PFSK-1 (cell line): Measurements from ENCODE around the gene DUS1L.
A peak's percentile ranks its signal among the peaks of the same experiment; 100 is the strongest.

Source experiments
- FOXP2 ChIP-seq: optimal IDR thresholded peaks from 2 replicates; pipeline ENCODE3; 2011; ENCODE audit warnings: borderline replicate concordance, control low read depth, inconsistent platforms; ENCODE audit not compliant: insufficient read depth; ENCODE audit errors: extremely low read length, extremely low read depth
- POLR2AphosphoS5 ChIP-seq: IDR thresholded peaks from 2 replicates; pipeline ENCODE4 v1.6.1; 2012; ENCODE audit warnings: low read depth, mild to moderate bottlenecking, control low read depth, low read length, moderate library complexity
- TF ChIP-seq, protein P1 (sequence below), 2 experiments: IDR thresholded peaks; 2 replicates each; pipeline versions ENCODE4 v1.6.1 to v1.8.0; 2011 to 2012; ENCODE audit warnings: low read depth in 2 of 2, low read length in 2 of 2, control low read depth in 1 of 2, inconsistent platforms in 1 of 2, mild to moderate bottlenecking in 1 of 2, moderate library complexity in 1 of 2; ENCODE audit not compliant: insufficient read depth in 1 of 2

DNA sequence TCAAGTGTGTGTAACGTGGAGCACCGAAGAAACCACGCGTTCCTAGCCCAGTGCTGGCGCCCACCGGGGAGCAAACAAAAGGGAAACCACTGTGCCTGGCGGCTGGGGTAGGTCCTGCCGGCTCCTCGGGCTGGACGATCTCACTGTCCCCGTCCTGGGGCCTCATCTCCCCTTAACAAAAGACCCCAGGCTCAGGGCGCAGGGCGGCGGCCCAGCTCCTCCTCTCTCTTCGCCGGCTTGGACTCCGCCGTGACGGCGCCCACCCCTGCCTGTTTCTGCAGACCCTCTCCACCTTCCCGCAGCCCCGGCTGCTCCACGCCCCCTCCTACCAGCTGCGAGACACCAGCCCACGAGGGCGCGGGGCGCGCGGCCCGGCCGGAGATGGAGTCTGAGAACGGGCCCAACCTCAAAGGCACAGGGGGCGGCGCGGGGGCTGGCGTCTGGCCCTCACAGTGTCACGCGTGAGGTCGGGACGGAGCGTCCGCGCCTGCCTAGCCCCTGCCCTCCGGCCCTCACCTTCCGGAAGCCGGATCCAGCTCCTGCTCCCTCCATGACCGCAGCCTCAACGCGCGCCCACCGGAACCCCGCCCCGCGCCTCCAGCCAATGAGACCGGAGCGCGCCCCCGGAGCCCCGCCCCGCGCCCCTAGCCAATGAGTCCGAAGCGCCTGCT is 43.2 kb downstream of the DUS1L start, which contains the start of gene CENPX:
- TF ChIP-seq POLR2AphosphoS5 (0 out of 2 replicates have a peak, but pooled peaks have one; percentile 40), FOXP2 (no peak)
- TF ChIP-seq, protein P1, sequence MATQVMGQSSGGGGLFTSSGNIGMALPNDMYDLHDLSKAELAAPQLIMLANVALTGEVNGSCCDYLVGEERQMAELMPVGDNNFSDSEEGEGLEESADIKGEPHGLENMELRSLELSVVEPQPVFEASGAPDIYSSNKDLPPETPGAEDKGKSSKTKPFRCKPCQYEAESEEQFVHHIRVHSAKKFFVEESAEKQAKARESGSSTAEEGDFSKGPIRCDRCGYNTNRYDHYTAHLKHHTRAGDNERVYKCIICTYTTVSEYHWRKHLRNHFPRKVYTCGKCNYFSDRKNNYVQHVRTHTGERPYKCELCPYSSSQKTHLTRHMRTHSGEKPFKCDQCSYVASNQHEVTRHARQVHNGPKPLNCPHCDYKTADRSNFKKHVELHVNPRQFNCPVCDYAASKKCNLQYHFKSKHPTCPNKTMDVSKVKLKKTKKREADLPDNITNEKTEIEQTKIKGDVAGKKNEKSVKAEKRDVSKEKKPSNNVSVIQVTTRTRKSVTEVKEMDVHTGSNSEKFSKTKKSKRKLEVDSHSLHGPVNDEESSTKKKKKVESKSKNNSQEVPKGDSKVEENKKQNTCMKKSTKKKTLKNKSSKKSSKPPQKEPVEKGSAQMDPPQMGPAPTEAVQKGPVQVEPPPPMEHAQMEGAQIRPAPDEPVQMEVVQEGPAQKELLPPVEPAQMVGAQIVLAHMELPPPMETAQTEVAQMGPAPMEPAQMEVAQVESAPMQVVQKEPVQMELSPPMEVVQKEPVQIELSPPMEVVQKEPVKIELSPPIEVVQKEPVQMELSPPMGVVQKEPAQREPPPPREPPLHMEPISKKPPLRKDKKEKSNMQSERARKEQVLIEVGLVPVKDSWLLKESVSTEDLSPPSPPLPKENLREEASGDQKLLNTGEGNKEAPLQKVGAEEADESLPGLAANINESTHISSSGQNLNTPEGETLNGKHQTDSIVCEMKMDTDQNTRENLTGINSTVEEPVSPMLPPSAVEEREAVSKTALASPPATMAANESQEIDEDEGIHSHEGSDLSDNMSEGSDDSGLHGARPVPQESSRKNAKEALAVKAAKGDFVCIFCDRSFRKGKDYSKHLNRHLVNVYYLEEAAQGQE (IDR thresholded peaks at IDR 0.05; ENCODE audit: insufficient read depth in 1 of 2, low read depth in 2 of 2, low read length in 2 of 2) = no peak
